ENCODE results near the gene FAM117A. TPM values are rescaled to one million over a fixed set of nuclear protein-coding genes. Genes with fewer than 3 reads are reported as not detected.

Gene FAM117A
- total RNA-seq, 1 donor from 2014 or later, result 4.7 TPM

- no peak for DNase-seq (ENCODE audit: low read depth)
- no peak for TF ChIP-seq CTCF (conservative IDR thresholded peaks at IDR 0.05; ENCODE audit: low read depth, low read length)
- no peak overlapping the region for H3K4me3 ChIP-seq (ENCODE audit: low read depth, low read length)
Measured at GRCh38 chr17:49748223-49748622, 15.7 kb downstream of the FAM117A start.

- H3K4me3 ChIP-seq (ENCODE audit: low read depth, low read length), result no peak overlapping the region
- no peak for DNase-seq (ENCODE audit: low read depth)
- TF ChIP-seq CTCF (conservative IDR thresholded peaks at IDR 0.05; ENCODE audit: low read depth, low read length), result no peak
Measured at GRCh38 chr17:49747632-49748031, 16.3 kb downstream of the FAM117A start.

GRCh38 chr17:49746791-49747490 lies 17.0 kb downstream of the FAM117A start:
- H3K4me3 ChIP-seq (ENCODE audit: low read depth, low read length), result no peak overlapping the region
- TF ChIP-seq CTCF (conservative IDR thresholded peaks at IDR 0.05; ENCODE audit: low read depth, low read length), result no peak
- no peak for DNase-seq (ENCODE audit: low read depth)

- no peak for DNase-seq (ENCODE audit: low read depth)
- TF ChIP-seq CTCF (conservative IDR thresholded peaks at IDR 0.05; ENCODE audit: low read depth, low read length), result no peak
- H3K4me3 ChIP-seq (ENCODE audit: low read depth, low read length), result no peak overlapping the region
Measured at GRCh38 chr17:49745175-49746139, 18.5 kb downstream of the FAM117A start.

- DNase-seq (ENCODE audit: low read depth), result no peak
Measured at GRCh38 chr17:49742166-49742638, 21.7 kb downstream of the FAM117A start.

GRCh38 chr17:49741692-49742076 lies 22.2 kb downstream of the FAM117A start:
- H3K4me3 ChIP-seq (ENCODE audit: low read depth, low read length), result no peak overlapping the region
- DNase-seq (ENCODE audit: low read depth), result no peak
- TF ChIP-seq CTCF (conservative IDR thresholded peaks at IDR 0.05; ENCODE audit: low read depth, low read length), result no peak

More at GRCh38 chr17:49742166-49742638, 21.7 kb downstream of the FAM117A start:
- no peak for TF ChIP-seq CTCF (conservative IDR thresholded peaks at IDR 0.05; ENCODE audit: low read depth, low read length)
- no peak overlapping the region for H3K4me3 ChIP-seq (ENCODE audit: low read depth, low read length)

Measured in epithelial cell of proximal tubule (primary cell).